ENCODE results near the gene ALG6.

DNA sequence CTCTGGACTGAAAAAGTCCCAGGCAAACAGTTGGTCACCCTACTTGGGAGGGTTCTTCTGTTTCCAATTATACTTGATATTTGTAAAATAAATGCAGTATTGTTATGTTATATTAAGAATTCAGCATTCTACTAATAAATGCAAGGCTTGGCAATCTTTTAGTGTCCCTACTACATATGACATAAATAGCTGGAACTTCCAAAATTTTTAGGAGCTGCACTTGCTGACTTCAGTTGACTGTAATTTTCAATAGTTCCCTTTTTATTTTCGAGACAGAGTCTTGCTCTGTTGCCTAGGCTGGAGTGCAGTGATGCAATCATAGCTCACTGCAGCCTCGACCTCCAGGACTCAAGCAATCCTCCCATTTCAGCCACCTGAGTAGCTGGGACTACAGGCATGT lies 25.0 kb upstream of the ALG6 start:
- TF ChIP-seq, protein P1, sequence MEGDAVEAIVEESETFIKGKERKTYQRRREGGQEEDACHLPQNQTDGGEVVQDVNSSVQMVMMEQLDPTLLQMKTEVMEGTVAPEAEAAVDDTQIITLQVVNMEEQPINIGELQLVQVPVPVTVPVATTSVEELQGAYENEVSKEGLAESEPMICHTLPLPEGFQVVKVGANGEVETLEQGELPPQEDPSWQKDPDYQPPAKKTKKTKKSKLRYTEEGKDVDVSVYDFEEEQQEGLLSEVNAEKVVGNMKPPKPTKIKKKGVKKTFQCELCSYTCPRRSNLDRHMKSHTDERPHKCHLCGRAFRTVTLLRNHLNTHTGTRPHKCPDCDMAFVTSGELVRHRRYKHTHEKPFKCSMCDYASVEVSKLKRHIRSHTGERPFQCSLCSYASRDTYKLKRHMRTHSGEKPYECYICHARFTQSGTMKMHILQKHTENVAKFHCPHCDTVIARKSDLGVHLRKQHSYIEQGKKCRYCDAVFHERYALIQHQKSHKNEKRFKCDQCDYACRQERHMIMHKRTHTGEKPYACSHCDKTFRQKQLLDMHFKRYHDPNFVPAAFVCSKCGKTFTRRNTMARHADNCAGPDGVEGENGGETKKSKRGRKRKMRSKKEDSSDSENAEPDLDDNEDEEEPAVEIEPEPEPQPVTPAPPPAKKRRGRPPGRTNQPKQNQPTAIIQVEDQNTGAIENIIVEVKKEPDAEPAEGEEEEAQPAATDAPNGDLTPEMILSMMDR (IDR thresholded peaks at IDR 0.05) = no peak
- TF ChIP-seq POLR2A (IDR thresholded peaks at IDR 0.05) = no peak
